Keratinocyte (primary cell): ENCODE data around the gene RNF149. TPM values are rescaled to one million over a fixed set of nuclear protein-coding genes. Genes with fewer than 3 reads are reported as not detected.

ENCODE experiments used
- DNase-seq: peaks from one replicate; pipeline ENCODE4 v3.0.0-alpha.2; 2011; ENCODE audit warnings: low read depth, missing footprints, low spot score
- FAIRE-seq: peaks from 2 replicates; lab custom pipeline; 2011; peaks lifted over from hg19 to GRCh38; lab: Jason Lieb, UNC
- H2AFZ ChIP-seq: 2 replicates; pipeline ENCODE4 v1.6.0; 2012; ENCODE audit warnings: low read length, control low read depth, inconsistent platforms; ENCODE audit not compliant: control insufficient read depth
- H3K27ac ChIP-seq: 2 replicates; pipeline ENCODE4 v1.5.1; 2011; ENCODE audit warnings: low read length; ENCODE audit not compliant: control insufficient read depth, insufficient read depth
- H3K27me3 ChIP-seq: 3 replicates; pipeline ENCODE4 v1.6.0; 2011; ENCODE audit warnings: low read length; ENCODE audit not compliant: control insufficient read depth, insufficient read depth; ENCODE audit errors: extremely low read depth
- H3K36me3 ChIP-seq, 2 experiments: 2 replicates in 1 of 2; 3 replicates in 1 of 2; pipeline ENCODE4 v1.5.1; 2011; ENCODE audit warnings: low read length in 2 of 2, mild to moderate bottlenecking in 1 of 2; ENCODE audit not compliant: control insufficient read depth in 2 of 2, insufficient read depth in 2 of 2; ENCODE audit errors: extremely low read depth in 1 of 2
- H3K4me1 ChIP-seq: 3 replicates; pipeline ENCODE4 v1.5.1; 2011; ENCODE audit warnings: low read length; ENCODE audit not compliant: control insufficient read depth, insufficient read depth; ENCODE audit errors: extremely low read depth
- H3K4me2 ChIP-seq: 3 replicates; pipeline ENCODE4 v1.6.0; 2011; ENCODE audit warnings: low read depth, low read length; ENCODE audit not compliant: control insufficient read depth, insufficient read depth; ENCODE audit errors: extremely low read depth
- H3K4me3 ChIP-seq, 3 experiments: fragments of 200-600 bp in 1 of 3; sonication (generic) in 1 of 3; 2 replicates in 2 of 3; 3 replicates in 1 of 3; pipeline ENCODE4 v1.5.1; 2011 to 2016; ENCODE audit warnings: low read length in 3 of 3, mild to moderate bottlenecking in 3 of 3, control low read depth in 2 of 3, inconsistent platforms in 1 of 3, low read depth in 1 of 3, mixed read lengths in 1 of 3, mixed run types in 1 of 3, moderate library complexity in 1 of 3; ENCODE audit not compliant: control insufficient read depth in 2 of 3, insufficient read depth in 2 of 3; ENCODE audit errors: extremely low read depth in 1 of 3
- H3K79me2 ChIP-seq: 2 replicates; pipeline ENCODE4 v1.6.0; 2012; ENCODE audit warnings: low read length; ENCODE audit not compliant: control insufficient read depth, insufficient read depth
- H3K9ac ChIP-seq: 3 replicates; pipeline ENCODE4 v1.6.0; 2011; ENCODE audit warnings: low read length; ENCODE audit not compliant: control insufficient read depth, insufficient read depth; ENCODE audit errors: extremely low read depth
- H3K9me1 ChIP-seq: 3 replicates; pipeline ENCODE4 v1.6.0; 2011; ENCODE audit warnings: low read length; ENCODE audit not compliant: control insufficient read depth, insufficient read depth; ENCODE audit errors: extremely low read depth
- H3K9me3 ChIP-seq: 2 replicates; pipeline ENCODE4 v1.5.1; 2012; ENCODE audit warnings: low read depth, low read length; ENCODE audit not compliant: control insufficient read depth
- H4K20me1 ChIP-seq: 3 replicates; pipeline ENCODE4 v1.6.0; 2011; ENCODE audit warnings: low read length; ENCODE audit not compliant: control insufficient read depth, insufficient read depth; ENCODE audit errors: extremely low read depth
- CTCF ChIP-seq, 3 experiments: IDR thresholded peaks in 1 of 3; conservative IDR thresholded peaks in 1 of 3; optimal IDR thresholded peaks in 1 of 3; 2 replicates in 2 of 3; 3 replicates in 1 of 3; pipeline versions ENCODE3 to v1.5.1; 2011; ENCODE audit warnings: low read length in 3 of 3, mild to moderate bottlenecking in 3 of 3, moderate library complexity in 2 of 3, control low read depth in 1 of 3, inconsistent platforms in 1 of 3; ENCODE audit not compliant: insufficient read depth in 2 of 3; ENCODE audit errors: extremely low read depth in 1 of 3
- EZH2 ChIP-seq: IDR thresholded peaks from one replicate; pipeline ENCODE4 v1.6.1; 2012; ENCODE audit warnings: inconsistent platforms, mild to moderate bottlenecking, low read length, moderate library complexity
- dilution Hi-C: fragments of 300-500 bp; cut with MboI; formaldehyde crosslinking; loops from one replicate; pipeline ENCODE4 v1.7.0; 2020; ENCODE audit warnings: low sequenced_read_pairs; ENCODE audit not compliant: extremely low pct_ligation_motif_present
- polyA plus RNA-seq, 5 experiments: library from polyadenylated mRNA; depleted of rRNA in 3 of 5; stranded (reverse) in 3 of 5; stranded (forward) in 1 of 5; unstranded in 1 of 5; fragments of >200 nt; gene quantifications; 1 replicate in 1 of 5; 2 replicates in 3 of 5; 3 replicates in 1 of 5; pipeline versions ENCODE4 v1.2.1 to v1.2.3, GENCODE V29; 2011 to 2012; ENCODE audit warnings: missing spikeins in 2 of 5, low read depth in 1 of 5, low replicate concordance in 1 of 5

The RNF149 gene
- polyA plus RNA-seq, 1 donor (not counting 4 experiments of a cell fraction or from before 2014, with no cell fraction given): 68.0 TPM

- Histone ChIP-seq H3K4me3 (no peak overlapping the region), H3K36me3 (no peaks in the 10 kb centered on the region), H4K20me1 (no peaks in the 10 kb centered on the region), H3K9me1 (no peaks in the 10 kb centered on the region), H3K4me1 (peaks cover 4% of the 10 kb centered on the region), H3K9me3 (no peaks in the 10 kb centered on the region), H3K4me2 (no peak overlapping the region), H3K79me2 (no peaks in the 10 kb centered on the region), H2AFZ (no peak overlapping the region), H3K9ac (no peak overlapping the region), H3K27me3 (no peaks in the 10 kb centered on the region), H3K27ac (no peak overlapping the region)
- TF ChIP-seq EZH2 (no peak), CTCF (optimal IDR thresholded peaks at IDR 0.05 in 1 of 3, IDR thresholded peaks at IDR 0.05 in 1 of 3, conservative IDR thresholded peaks at IDR 0.05 in 1 of 3; ENCODE audit: extremely low read depth in 1 of 3, insufficient read depth in 2 of 3, low read length in 3 of 3) (no peak)
- FAIRE-seq (no peak), DNase-seq (no peak)
- dilution Hi-C loops: no loop called here
These were observed 35.6 kb upstream of the RNF149 start for GRCh38 chr2:101344137-101344536.

- DNase-seq (no peak), FAIRE-seq (no peak)
- Histone ChIP-seq H3K27ac (no peak overlapping the region), H3K36me3 (no peaks in the 10 kb centered on the region), H3K79me2 (no peaks in the 10 kb centered on the region), H3K4me3 (no peak overlapping the region), H3K4me2 (no peak overlapping the region), H3K27me3 (no peaks in the 10 kb centered on the region), H3K9me3 (no peaks in the 10 kb centered on the region), H4K20me1 (no peaks in the 10 kb centered on the region), H3K9ac (no peak overlapping the region), H3K4me1 (peaks cover 8% of the 10 kb centered on the region), H2AFZ (no peak overlapping the region), H3K9me1 (no peaks in the 10 kb centered on the region)
- TF ChIP-seq CTCF (optimal IDR thresholded peaks at IDR 0.05 in 1 of 3, IDR thresholded peaks at IDR 0.05 in 1 of 3, conservative IDR thresholded peaks at IDR 0.05 in 1 of 3; ENCODE audit: extremely low read depth in 1 of 3, insufficient read depth in 2 of 3, low read length in 3 of 3) (no peak), EZH2 (no peak)
- dilution Hi-C loops: no loop called here
These were observed 34.1 kb upstream of the RNF149 start for GRCh38 chr2:101342625-101343008.
